ENCODE measurements around the gene KIF2A. TPM values are rescaled to one million over a fixed set of nuclear protein-coding genes. Genes with fewer than 3 reads are reported as not detected.

The KIF2A gene
- total and polyA plus RNA-seq, 2 of the 13 experiments (the other 11 are each of a cell fraction or from before 2014, with no cell fraction given) = 8.5 to 19.2 TPM

DNA sequence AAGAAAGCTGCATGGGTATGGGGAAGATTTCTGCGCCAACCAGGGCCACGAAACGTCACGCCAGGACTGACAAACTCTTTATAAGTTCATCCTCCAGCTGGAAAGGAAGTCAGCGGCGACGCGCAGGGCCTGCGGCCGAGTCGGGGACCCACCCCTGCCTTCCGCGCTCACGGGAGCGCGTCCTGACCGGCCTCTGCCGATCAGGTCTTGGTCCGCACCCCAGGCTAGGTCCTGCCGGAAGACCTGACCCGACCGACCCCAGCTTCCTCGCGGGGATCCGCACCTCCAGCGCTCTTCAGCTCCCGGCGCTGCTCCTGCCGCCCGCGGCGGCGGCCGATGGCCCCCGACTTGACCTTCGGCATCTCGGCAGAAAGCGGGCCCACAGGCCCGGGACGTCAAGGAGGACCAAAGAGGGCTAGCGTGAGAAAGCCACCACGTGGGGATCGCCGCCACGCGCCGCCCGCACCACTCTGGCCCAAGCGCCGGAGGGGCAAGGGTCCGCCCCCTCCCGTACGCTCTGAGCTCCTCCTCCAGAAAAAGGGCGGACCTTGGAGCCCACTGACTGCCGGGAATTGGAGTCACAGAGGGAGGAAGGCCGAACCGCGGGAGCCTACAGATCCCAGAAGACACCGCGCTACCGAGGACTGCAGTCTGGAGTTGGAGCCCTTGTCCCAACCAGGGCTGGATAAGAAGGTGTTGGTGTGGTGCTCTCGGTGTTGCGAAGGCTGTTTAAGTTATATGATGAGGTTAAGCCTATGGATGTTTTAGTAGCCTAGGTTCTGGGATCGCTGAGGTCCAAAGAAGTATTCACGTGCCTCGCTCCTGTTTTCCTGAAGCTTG is 97.6 kb downstream of the KIF2A start, which contains the start of gene DIMT1 (continued):
- peak; percentile 70 for TF ChIP-seq ZNF124 (CRISPR knock-in tag; IDR thresholded peaks at IDR 0.05)
- no peak for TF ChIP-seq ZNF17 (CRISPR knock-in tag; IDR thresholded peaks at IDR 0.05)
- TF ChIP-seq, protein P1, sequence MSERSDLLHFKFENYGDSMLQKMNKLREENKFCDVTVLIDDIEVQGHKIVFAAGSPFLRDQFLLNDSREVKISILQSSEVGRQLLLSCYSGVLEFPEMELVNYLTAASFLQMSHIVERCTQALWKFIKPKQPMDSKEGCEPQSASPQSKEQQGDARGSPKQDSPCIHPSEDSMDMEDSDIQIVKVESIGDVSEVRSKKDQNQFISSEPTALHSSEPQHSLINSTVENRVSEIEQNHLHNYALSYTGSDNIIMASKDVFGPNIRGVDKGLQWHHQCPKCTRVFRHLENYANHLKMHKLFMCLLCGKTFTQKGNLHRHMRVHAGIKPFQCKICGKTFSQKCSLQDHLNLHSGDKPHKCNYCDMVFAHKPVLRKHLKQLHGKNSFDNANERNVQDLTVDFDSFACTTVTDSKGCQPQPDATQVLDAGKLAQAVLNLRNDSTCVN (CRISPR knock-in tag; IDR thresholded peaks at IDR 0.05; ENCODE audit: borderline replicate concordance) = peak; percentile 75
- peak; percentile 96 for TF ChIP-seq ZNF709 (CRISPR knock-in tag; IDR thresholded peaks at IDR 0.05)
- TF ChIP-seq, protein P2, sequence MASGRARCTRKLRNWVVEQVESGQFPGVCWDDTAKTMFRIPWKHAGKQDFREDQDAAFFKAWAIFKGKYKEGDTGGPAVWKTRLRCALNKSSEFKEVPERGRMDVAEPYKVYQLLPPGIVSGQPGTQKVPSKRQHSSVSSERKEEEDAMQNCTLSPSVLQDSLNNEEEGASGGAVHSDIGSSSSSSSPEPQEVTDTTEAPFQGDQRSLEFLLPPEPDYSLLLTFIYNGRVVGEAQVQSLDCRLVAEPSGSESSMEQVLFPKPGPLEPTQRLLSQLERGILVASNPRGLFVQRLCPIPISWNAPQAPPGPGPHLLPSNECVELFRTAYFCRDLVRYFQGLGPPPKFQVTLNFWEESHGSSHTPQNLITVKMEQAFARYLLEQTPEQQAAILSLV (CRISPR knock-in tag; IDR thresholded peaks at IDR 0.05; ENCODE audit: borderline replicate concordance) = peak; percentile 94; the same call in 1 of the 2 replicates
- peak; percentile 80 for TF ChIP-seq AGO2 (optimal IDR thresholded peaks at IDR 0.05; ENCODE audit: low read depth, low read length)
- peak; percentile 67; the same call in 1 of the 2 replicates for TF ChIP-seq ZKSCAN8 (CRISPR knock-in tag; IDR thresholded peaks at IDR 0.05; ENCODE audit: borderline replicate concordance)
- TF ChIP-seq, protein P3, sequence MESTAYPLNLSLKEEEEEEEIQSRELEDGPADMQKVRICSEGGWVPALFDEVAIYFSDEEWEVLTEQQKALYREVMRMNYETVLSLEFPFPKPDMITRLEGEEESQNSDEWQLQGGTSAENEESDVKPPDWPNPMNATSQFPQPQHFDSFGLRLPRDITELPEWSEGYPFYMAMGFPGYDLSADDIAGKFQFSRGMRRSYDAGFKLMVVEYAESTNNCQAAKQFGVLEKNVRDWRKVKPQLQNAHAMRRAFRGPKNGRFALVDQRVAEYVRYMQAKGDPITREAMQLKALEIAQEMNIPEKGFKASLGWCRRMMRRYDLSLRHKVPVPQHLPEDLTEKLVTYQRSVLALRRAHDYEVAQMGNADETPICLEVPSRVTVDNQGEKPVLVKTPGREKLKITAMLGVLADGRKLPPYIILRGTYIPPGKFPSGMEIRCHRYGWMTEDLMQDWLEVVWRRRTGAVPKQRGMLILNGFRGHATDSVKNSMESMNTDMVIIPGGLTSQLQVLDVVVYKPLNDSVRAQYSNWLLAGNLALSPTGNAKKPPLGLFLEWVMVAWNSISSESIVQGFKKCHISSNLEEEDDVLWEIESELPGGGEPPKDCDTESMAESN (CRISPR knock-in tag; conservative IDR thresholded peaks at IDR 0.05) = peak; percentile 95
- no peak for TF ChIP-seq TCF7L2 (IDR thresholded peaks at IDR 0.05; ENCODE audit: low read depth, low read length)
- no peak for TF ChIP-seq SRSF4 (IDR thresholded peaks at IDR 0.05; ENCODE audit: low read depth, low read length, poor library complexity, severe bottlenecking)
- no peak for TF ChIP-seq IKZF1 (IDR thresholded peaks at IDR 0.05)
- TF ChIP-seq, protein P4, sequence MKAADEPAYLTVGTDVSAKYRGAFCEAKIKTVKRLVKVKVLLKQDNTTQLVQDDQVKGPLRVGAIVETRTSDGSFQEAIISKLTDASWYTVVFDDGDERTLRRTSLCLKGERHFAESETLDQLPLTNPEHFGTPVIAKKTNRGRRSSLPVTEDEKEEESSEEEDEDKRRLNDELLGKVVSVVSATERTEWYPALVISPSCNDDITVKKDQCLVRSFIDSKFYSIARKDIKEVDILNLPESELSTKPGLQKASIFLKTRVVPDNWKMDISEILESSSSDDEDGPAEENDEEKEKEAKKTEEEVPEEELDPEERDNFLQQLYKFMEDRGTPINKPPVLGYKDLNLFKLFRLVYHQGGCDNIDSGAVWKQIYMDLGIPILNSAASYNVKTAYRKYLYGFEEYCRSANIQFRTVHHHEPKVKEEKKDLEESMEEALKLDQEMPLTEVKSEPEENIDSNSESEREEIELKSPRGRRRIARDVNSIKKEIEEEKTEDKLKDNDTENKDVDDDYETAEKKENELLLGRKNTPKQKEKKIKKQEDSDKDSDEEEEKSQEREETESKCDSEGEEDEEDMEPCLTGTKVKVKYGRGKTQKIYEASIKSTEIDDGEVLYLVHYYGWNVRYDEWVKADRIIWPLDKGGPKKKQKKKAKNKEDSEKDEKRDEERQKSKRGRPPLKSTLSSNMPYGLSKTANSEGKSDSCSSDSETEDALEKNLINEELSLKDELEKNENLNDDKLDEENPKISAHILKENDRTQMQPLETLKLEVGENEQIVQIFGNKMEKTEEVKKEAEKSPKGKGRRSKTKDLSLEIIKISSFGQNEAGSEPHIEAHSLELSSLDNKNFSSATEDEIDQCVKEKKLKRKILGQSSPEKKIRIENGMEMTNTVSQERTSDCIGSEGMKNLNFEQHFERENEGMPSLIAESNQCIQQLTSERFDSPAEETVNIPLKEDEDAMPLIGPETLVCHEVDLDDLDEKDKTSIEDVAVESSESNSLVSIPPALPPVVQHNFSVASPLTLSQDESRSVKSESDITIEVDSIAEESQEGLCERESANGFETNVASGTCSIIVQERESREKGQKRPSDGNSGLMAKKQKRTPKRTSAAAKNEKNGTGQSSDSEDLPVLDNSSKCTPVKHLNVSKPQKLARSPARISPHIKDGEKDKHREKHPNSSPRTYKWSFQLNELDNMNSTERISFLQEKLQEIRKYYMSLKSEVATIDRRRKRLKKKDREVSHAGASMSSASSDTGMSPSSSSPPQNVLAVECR (CRISPR knock-in tag; IDR thresholded peaks at IDR 0.05; ENCODE audit: borderline replicate concordance) = peak; percentile 98
- peak; percentile 44 for TF ChIP-seq ZNF598 (CRISPR knock-in tag; IDR thresholded peaks at IDR 0.05; ENCODE audit: borderline replicate concordance)
- TF ChIP-seq MED1 (CRISPR knock-in tag; IDR thresholded peaks at IDR 0.05) = peak; percentile 74
- TF ChIP-seq SOX6 (IDR thresholded peaks at IDR 0.05) = no peak
- TF ChIP-seq SOX6 (CRISPR knock-in tag; IDR thresholded peaks at IDR 0.05) = peak; percentile 77
- TF ChIP-seq ZNF12 (CRISPR knock-in tag; IDR thresholded peaks at IDR 0.05) = no peak; the same call in 1 of the 2 replicates
- TF ChIP-seq, protein P5, sequence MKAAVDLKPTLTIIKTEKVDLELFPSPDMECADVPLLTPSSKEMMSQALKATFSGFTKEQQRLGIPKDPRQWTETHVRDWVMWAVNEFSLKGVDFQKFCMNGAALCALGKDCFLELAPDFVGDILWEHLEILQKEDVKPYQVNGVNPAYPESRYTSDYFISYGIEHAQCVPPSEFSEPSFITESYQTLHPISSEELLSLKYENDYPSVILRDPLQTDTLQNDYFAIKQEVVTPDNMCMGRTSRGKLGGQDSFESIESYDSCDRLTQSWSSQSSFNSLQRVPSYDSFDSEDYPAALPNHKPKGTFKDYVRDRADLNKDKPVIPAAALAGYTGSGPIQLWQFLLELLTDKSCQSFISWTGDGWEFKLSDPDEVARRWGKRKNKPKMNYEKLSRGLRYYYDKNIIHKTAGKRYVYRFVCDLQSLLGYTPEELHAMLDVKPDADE (CRISPR knock-in tag; IDR thresholded peaks at IDR 0.05) = 0 out of 2 replicates have a peak, but pooled peaks have one; percentile 15
